ENCODE data around the gene HECTD3. TPM values are rescaled to one million over a fixed set of nuclear protein-coding genes. Genes with fewer than 3 reads are reported as not detected.
"Not testable (repeated sequence)": the region's sequence is repeated elsewhere in the genome, so short reads cannot be mapped to it uniquely, and the experiment has no call there.

Gene HECTD3
- total and polyA plus RNA-seq, 9 of the 15 experiments (the other 6 are each of a cell fraction or from before 2014, with no cell fraction given) = 6.3 to 50.8 (median 18.9) TPM

- TF ChIP-seq, protein P1, sequence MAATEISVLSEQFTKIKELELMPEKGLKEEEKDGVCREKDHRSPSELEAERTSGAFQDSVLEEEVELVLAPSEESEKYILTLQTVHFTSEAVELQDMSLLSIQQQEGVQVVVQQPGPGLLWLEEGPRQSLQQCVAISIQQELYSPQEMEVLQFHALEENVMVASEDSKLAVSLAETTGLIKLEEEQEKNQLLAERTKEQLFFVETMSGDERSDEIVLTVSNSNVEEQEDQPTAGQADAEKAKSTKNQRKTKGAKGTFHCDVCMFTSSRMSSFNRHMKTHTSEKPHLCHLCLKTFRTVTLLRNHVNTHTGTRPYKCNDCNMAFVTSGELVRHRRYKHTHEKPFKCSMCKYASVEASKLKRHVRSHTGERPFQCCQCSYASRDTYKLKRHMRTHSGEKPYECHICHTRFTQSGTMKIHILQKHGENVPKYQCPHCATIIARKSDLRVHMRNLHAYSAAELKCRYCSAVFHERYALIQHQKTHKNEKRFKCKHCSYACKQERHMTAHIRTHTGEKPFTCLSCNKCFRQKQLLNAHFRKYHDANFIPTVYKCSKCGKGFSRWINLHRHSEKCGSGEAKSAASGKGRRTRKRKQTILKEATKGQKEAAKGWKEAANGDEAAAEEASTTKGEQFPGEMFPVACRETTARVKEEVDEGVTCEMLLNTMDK (IDR thresholded peaks at IDR 0.05; ENCODE audit: borderline replicate concordance, insufficient read depth, low read depth, low read length, poor library complexity, severe bottlenecking) = no peak
- TF ChIP-seq MIER1 (IDR thresholded peaks at IDR 0.05; ENCODE audit: low read depth) (no peak), MXI1 (IDR thresholded peaks at IDR 0.05; ENCODE audit: low read depth, low read length) (no peak), ZNF79 (CRISPR knock-in tag; IDR thresholded peaks at IDR 0.05; ENCODE audit: low read depth) (no peak), HNRNPUL1 (IDR thresholded peaks at IDR 0.05; ENCODE audit: low read length) (no peak)
- TF ChIP-seq, protein P2, sequence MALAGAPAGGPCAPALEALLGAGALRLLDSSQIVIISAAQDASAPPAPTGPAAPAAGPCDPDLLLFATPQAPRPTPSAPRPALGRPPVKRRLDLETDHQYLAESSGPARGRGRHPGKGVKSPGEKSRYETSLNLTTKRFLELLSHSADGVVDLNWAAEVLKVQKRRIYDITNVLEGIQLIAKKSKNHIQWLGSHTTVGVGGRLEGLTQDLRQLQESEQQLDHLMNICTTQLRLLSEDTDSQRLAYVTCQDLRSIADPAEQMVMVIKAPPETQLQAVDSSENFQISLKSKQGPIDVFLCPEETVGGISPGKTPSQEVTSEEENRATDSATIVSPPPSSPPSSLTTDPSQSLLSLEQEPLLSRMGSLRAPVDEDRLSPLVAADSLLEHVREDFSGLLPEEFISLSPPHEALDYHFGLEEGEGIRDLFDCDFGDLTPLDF (CRISPR knock-in tag; IDR thresholded peaks at IDR 0.05) = no peak
These were observed 46.7 kb downstream of the HECTD3 start (continued) for GRCh38 chr1:44964396-44964795.

DNA sequence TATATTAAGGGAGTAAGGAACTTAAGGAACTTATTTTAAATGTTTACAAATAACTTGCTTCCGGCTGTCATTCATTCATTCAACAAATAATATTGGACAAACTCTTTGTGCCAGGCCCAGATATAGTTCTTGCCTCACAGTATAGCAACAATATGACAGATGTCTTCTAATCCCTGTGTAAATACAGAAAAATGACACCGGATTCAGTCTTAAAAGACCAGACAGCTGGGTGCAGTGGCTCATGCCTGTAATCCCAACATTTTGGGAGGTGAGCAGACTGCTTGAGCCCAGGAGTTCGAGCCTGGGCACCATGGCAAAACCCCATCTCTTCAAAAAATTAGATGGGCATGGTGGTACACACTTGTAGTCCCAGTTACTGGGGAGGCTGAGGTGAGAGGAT, 48.4 kb downstream of the HECTD3 start:
- WGBS (ENCODE audit: insufficient coverage, low coverage, missing lambda C conversion rate) = 89% methylated on average over 3 of the region's 3 CpGs
- TF ChIP-seq FOXA3 (CRISPR knock-in tag; conservative IDR thresholded peaks at IDR 0.05 in 1 of 2, IDR thresholded peaks at IDR 0.05 in 1 of 2) (peak in 1 of 2 experiments; percentile 95; a peak in 2 of 4 replicates), COPS2 (conservative IDR thresholded peaks at IDR 0.05) (no peak)
- ATAC-seq = no peak
- H2AFZ ChIP-seq (ENCODE audit: low read depth, low read length) = no peak overlapping the region
- intact Hi-C loops (cut with micrococcal nuclease) (no loop called here), in situ Hi-C loops (cut with MboI) (no loop called here)
- no peak overlapping the region for H3K4me2 ChIP-seq (ENCODE audit: insufficient read depth, low read length)
- H3K4me3 ChIP-seq = no peak overlapping the region
- CTCF ChIA-PET (ENCODE audit: low intra/inter-chr PET ratio) = no interaction called here
- POLR2A ChIA-PET = interaction anchor here (0.8 kb wide), 1 partner anchor 15 kb away, joined by 5 read pairs; no protein-coding TSS in a partner anchor
- H3K9me3 ChIP-seq (replicated peaks; ENCODE audit: control insufficient read depth, insufficient read depth, low read depth, low read length) = no peaks in the 10 kb centered on the region
- no peak for FAIRE-seq
- H3K27ac ChIP-seq (ENCODE audit: extremely low read depth, low read depth, low read length) = no peak overlapping the region
- no TSS peak for BruUV-seq (replicated peaks)
- H3K4me1 ChIP-seq (replicated peaks in 1 of 2; ENCODE audit: control insufficient read depth in 2 of 2, insufficient read depth in 2 of 2, low read length in 2 of 2) = no peaks in the 10 kb centered on the region
- peaks cover 43% of the 10 kb centered on the region for H3K79me2 ChIP-seq (ENCODE audit: control insufficient read depth, insufficient read depth, low read length)
- peaks cover 57% of the 10 kb centered on the region for H3K36me3 ChIP-seq (ENCODE audit: control insufficient read depth, insufficient read depth, low read length)
- no peaks in the 10 kb centered on the region for H3K27me3 ChIP-seq (ENCODE audit: control insufficient read depth in 2 of 2, insufficient read depth in 2 of 2, low read length in 2 of 2)
- H4K20me1 ChIP-seq (replicated peaks; ENCODE audit: control insufficient read depth, insufficient read depth, low read length) = no peaks in the 10 kb centered on the region
- H3K9me1 ChIP-seq (ENCODE audit: control insufficient read depth, insufficient read depth, low read length) = no peaks in the 10 kb centered on the region
- H3K9ac ChIP-seq (ENCODE audit: insufficient read depth in 1 of 2, low read depth in 2 of 2, low read length in 2 of 2) = no peak overlapping the region
- no peak for DNase-seq (ENCODE audit: extremely low read depth in 1 of 4, low spot score in 3 of 4)

DNA sequence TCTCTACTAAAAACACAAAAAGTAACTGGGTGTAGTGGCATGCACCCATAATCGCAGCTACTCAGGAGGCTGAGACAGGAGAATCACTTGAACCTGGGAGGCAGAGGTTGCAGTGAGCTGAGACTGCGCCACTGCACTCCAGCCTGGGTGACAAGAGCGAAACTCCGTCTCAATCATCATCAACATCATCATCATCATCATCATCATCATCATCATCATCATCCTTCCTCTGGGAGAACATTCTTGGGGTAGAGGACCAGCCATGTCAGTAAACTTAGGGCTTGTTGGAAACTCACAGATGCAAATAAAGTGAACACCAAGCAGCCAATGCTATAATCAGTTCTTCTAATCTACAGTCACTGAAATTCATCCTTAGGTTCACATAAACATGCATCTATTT, 49.1 kb downstream of the HECTD3 start:
- peaks cover 59% of the 10 kb centered on the region for H3K36me3 ChIP-seq (ENCODE audit: control insufficient read depth, insufficient read depth, low read length)
- 98% methylated on average over 4 of the region's 4 CpGs for whole genome bisulfite sequencing (ENCODE audit: insufficient coverage, low coverage, missing lambda C conversion rate)
- H3K4me1 ChIP-seq (replicated peaks in 1 of 2; ENCODE audit: control insufficient read depth in 2 of 2, insufficient read depth in 2 of 2, low read length in 2 of 2); H3K27ac ChIP-seq (ENCODE audit: extremely low read depth, low read depth, low read length); ATAC-seq; H3K4me3 ChIP-seq; DNase-seq (ENCODE audit: extremely low read depth in 1 of 4, low spot score in 3 of 4); in situ Hi-C loops (cut with MboI); H3K9me1 ChIP-seq (ENCODE audit: control insufficient read depth, insufficient read depth, low read length); BruUV-seq (replicated peaks); intact Hi-C loops (cut with micrococcal nuclease); H3K4me2 ChIP-seq (ENCODE audit: insufficient read depth, low read length); H3K27me3 ChIP-seq (ENCODE audit: control insufficient read depth in 2 of 2, insufficient read depth in 2 of 2, low read length in 2 of 2); FAIRE-seq; H3K9ac ChIP-seq (ENCODE audit: insufficient read depth in 1 of 2, low read depth in 2 of 2, low read length in 2 of 2); CTCF ChIA-PET (ENCODE audit: low intra/inter-chr PET ratio); H3K9me3 ChIP-seq (replicated peaks; ENCODE audit: control insufficient read depth, insufficient read depth, low read depth, low read length); H2AFZ ChIP-seq (ENCODE audit: low read depth, low read length); H4K20me1 ChIP-seq (replicated peaks; ENCODE audit: control insufficient read depth, insufficient read depth, low read length): not testable (repeated sequence)
- POLR2A ChIA-PET = interaction anchor here (0.7 to 1.7 kb wide), 4 partner anchors 9 to 143 kb away, joined by 3 to 6 read pairs (median 4); no protein-coding TSS in a partner anchor
- H3K79me2 ChIP-seq (ENCODE audit: control insufficient read depth, insufficient read depth, low read length) = peaks cover 45% of the 10 kb centered on the region
